Gastroesophageal sphincter (tissue), 3 donors: Measurements from ENCODE around the gene TTLL4.

Experiments used
- CTCF ChIP-seq, 4 experiments: fragments of 200-600 bp in 2 of 4; fragments of 450-650 bp in 2 of 4; sonication (generic) in 1 of 4; IDR thresholded peaks; one replicate each; pipeline ENCODE4 v1.5.1; 2017 to 2019; ENCODE audit warnings: antibody characterized with exemption in 4 of 4, mild to moderate bottlenecking in 2 of 4, moderate library complexity in 2 of 4
- POLR2A ChIP-seq, 2 donors: fragments of 450-650 bp; IDR thresholded peaks; one replicate each; pipeline ENCODE4 v1.6.1; 2017; ENCODE audit warnings: antibody characterized with exemption in 2 of 2, mild to moderate bottlenecking in 2 of 2, moderate library complexity in 1 of 2
- POLR2AphosphoS5 ChIP-seq: sonication (generic); formaldehyde crosslinking; IDR thresholded peaks from one replicate; pipeline ENCODE4 v1.6.1; 2017; ENCODE audit warnings: antibody characterized with exemption

DNA sequence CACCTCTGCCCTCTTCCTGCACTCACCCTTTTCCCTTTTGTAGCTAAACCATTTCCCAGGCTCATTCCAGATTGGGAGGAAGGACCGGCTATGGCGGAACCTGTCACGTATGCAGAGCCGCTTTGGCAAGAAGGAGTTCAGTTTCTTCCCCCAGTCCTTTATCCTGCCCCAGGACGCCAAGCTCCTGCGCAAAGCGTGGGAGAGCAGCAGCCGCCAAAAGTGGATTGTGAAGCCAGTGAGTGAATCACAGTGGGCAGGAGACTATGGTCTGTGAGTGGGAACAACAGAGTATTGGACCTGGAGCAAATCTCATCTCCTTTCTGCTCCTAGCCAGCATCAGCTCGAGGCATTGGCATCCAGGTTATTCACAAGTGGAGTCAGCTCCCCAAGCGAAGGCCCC lies 36.3 kb downstream of the TTLL4 start:
- TF ChIP-seq CTCF (IDR thresholded peaks at IDR 0.05) (no peak), POLR2AphosphoS5 (no peak), POLR2A (IDR thresholded peaks at IDR 0.05) (no peak)
